Cardiac septum (tissue), 1 donor: Measurements from ENCODE around the gene ARID1A. TPM values are rescaled to one million over a fixed set of nuclear protein-coding genes. Genes with fewer than 3 reads are reported as not detected.

Experiments
- total RNA-seq: library from RNA; stranded (reverse); fragmentation: NEBNext Ultra II Directional; extraction: Animal tissue kit (Norgen Biotek cat#: 25700); gene quantifications from one replicate; pipeline ENCODE4 v1.2.1, GENCODE V29; 2021
- donor health status: DM: no; HTN: no; CAD: no.

Gene ARID1A
- total RNA-seq, 1 donor from 2014 or later: 52.1 TPM

Other genes starting within 250 kb of the ARID1A start
- 162 TPM for gene HMGN2, start 223.6 kb upstream of the ARID1A start, total RNA-seq
- 3.3 TPM for gene RPS6KA1, start 166.3 kb upstream of the ARID1A start, total RNA-seq
- 3.9 TPM for gene PIGV, start 91.9 kb downstream of the ARID1A start, total RNA-seq
- 13.0 TPM for gene ZDHHC18, start 130.7 kb downstream of the ARID1A start, total RNA-seq
- gene SFN, start 167.1 kb downstream of the ARID1A start, total RNA-seq: not detected
- 23.4 TPM for gene GPN2, start 194.3 kb downstream of the ARID1A start, total RNA-seq
- 6.4 TPM for gene GPATCH3, start 204.5 kb downstream of the ARID1A start, total RNA-seq
- 5.7 TPM for gene NR0B2, start 218.0 kb downstream of the ARID1A start, total RNA-seq
- gene NUDC, start 225.7 kb downstream of the ARID1A start, total RNA-seq: 55.5 TPM